Measurements from ENCODE around the gene TMEM132A. TPM values are rescaled to one million over a fixed set of nuclear protein-coding genes. Genes with fewer than 3 reads are reported as not detected.

The TMEM132A gene
- total and polyA plus RNA-seq, 2 of the 13 experiments (the other 11 are each of a cell fraction or from before 2014, with no cell fraction given): 11.1 to 32.9 TPM

GRCh38 chr11:60924110-60924905 is at the start of gene TMEM132A (continued):
- TF ChIP-seq, protein P1, sequence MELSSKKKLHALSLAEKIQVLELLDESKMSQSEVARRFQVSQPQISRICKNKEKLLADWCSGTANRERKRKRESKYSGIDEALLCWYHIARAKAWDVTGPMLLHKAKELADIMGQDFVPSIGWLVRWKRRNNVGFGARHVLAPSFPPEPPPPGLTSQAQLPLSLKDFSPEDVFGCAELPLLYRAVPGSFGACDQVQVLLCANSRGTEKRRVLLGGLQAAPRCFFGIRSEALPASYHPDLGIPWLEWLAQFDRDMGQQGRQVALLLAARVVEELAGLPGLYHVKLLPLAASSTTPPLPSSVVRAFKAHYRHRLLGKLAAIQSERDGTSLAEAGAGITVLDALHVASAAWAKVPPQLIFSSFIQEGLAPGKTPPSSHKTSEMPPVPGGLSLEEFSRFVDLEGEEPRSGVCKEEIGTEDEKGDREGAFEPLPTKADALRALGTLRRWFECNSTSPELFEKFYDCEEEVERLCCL (CRISPR knock-in tag; IDR thresholded peaks at IDR 0.05; ENCODE audit: borderline replicate concordance): no peak
- no peak for TF ChIP-seq SMARCC2 (IDR thresholded peaks at IDR 0.05)
- no peak for TF ChIP-seq SMAD1 (CRISPR knock-in tag; IDR thresholded peaks at IDR 0.05; ENCODE audit: borderline replicate concordance, low read depth)
- TF ChIP-seq PRDM4 (CRISPR knock-in tag; IDR thresholded peaks at IDR 0.05; ENCODE audit: borderline replicate concordance): no peak
- TF ChIP-seq, protein P2, sequence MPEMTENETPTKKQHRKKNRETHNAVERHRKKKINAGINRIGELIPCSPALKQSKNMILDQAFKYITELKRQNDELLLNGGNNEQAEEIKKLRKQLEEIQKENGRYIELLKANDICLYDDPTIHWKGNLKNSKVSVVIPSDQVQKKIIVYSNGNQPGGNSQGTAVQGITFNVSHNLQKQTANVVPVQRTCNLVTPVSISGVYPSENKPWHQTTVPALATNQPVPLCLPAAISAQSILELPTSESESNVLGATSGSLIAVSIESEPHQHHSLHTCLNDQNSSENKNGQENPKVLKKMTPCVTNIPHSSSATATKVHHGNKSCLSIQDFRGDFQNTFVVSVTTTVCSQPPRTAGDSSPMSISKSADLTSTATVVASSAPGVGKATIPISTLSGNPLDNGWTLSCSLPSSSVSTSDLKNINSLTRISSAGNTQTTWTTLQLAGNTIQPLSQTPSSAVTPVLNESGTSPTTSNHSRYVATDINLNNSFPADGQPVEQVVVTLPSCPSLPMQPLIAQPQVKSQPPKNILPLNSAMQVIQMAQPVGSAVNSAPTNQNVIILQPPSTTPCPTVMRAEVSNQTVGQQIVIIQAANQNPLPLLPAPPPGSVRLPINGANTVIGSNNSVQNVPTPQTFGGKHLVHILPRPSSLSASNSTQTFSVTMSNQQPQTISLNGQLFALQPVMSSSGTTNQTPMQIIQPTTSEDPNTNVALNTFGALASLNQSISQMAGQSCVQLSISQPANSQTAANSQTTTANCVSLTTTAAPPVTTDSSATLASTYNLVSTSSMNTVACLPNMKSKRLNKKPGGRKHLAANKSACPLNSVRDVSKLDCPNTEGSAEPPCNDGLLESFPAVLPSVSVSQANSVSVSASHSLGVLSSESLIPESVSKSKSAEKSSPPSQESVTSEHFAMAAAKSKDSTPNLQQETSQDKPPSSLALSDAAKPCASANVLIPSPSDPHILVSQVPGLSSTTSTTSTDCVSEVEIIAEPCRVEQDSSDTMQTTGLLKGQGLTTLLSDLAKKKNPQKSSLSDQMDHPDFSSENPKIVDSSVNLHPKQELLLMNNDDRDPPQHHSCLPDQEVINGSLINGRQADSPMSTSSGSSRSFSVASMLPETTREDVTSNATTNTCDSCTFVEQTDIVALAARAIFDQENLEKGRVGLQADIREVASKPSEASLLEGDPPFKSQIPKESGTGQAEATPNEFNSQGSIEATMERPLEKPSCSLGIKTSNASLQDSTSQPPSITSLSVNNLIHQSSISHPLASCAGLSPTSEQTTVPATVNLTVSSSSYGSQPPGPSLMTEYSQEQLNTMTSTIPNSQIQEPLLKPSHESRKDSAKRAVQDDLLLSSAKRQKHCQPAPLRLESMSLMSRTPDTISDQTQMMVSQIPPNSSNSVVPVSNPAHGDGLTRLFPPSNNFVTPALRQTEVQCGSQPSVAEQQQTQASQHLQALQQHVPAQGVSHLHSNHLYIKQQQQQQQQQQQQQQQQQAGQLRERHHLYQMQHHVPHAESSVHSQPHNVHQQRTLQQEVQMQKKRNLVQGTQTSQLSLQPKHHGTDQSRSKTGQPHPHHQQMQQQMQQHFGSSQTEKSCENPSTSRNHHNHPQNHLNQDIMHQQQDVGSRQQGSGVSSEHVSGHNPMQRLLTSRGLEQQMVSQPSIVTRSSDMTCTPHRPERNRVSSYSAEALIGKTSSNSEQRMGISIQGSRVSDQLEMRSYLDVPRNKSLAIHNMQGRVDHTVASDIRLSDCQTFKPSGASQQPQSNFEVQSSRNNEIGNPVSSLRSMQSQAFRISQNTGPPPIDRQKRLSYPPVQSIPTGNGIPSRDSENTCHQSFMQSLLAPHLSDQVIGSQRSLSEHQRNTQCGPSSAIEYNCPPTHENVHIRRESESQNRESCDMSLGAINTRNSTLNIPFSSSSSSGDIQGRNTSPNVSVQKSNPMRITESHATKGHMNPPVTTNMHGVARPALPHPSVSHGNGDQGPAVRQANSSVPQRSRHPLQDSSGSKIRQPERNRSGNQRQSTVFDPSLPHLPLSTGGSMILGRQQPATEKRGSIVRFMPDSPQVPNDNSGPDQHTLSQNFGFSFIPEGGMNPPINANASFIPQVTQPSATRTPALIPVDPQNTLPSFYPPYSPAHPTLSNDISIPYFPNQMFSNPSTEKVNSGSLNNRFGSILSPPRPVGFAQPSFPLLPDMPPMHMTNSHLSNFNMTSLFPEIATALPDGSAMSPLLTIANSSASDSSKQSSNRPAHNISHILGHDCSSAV (CRISPR knock-in tag; IDR thresholded peaks at IDR 0.05; ENCODE audit: borderline replicate concordance): no peak
- no peak for TF ChIP-seq ZNF503 (CRISPR knock-in tag; IDR thresholded peaks at IDR 0.05)
- no peak for TF ChIP-seq ATF7 (IDR thresholded peaks at IDR 0.05)
- no peak for TF ChIP-seq ATF7 (CRISPR knock-in tag; IDR thresholded peaks at IDR 0.05)
- no peak for TF ChIP-seq FOSL2 (CRISPR knock-in tag; IDR thresholded peaks at IDR 0.05)
- TF ChIP-seq MIXL1 (CRISPR knock-in tag; IDR thresholded peaks at IDR 0.05): no peak
- no peak for TF ChIP-seq SIX4 (CRISPR knock-in tag; IDR thresholded peaks at IDR 0.05)
- no peak for TF ChIP-seq CREM (IDR thresholded peaks at IDR 0.05)
- no peak for TF ChIP-seq CREM (CRISPR knock-in tag; IDR thresholded peaks at IDR 0.05)
